Gastrocnemius medialis (tissue), 4 donors: ENCODE data around the gene CXXC5. TPM values are rescaled to one million over a fixed set of nuclear protein-coding genes. Genes with fewer than 3 reads are reported as not detected.

Source experiments
- ATAC-seq, 2 donors: fragments of 150-250 bp; one replicate each; pipeline ENCODE4 v1.9.1; 2016
- DNase-seq, 2 donors: peaks; one replicate each; pipeline ENCODE4 v3.0.0-alpha.2; 2019
- H3K27ac ChIP-seq, 4 donors: fragments of 200-600 bp; sonication (generic); 1 replicate in 1 of 4; 2 replicates in 3 of 4; pipeline ENCODE4 v1.5.1; 2016 to 2018; ENCODE audit warnings: mild to moderate bottlenecking in 2 of 4, moderate library complexity in 1 of 4
- H3K27me3 ChIP-seq, 3 donors: fragments of 200-600 bp; sonication (generic) in 2 of 3; 1 replicate in 1 of 3; 2 replicates in 2 of 3; pipeline versions ENCODE4 v1.5.1 to v1.6.0; 2016 to 2019; ENCODE audit warnings: mild to moderate bottlenecking in 1 of 3, moderate library complexity in 1 of 3
- H3K36me3 ChIP-seq, 2 donors: fragments of 200-600 bp; sonication (generic) in 1 of 2; one replicate each; pipeline ENCODE4 v1.5.1; 2017 to 2018
- H3K4me1 ChIP-seq, 2 donors: fragments of 200-600 bp; sonication (generic) in 1 of 2; one replicate each; pipeline ENCODE4 v1.5.1; 2016 to 2017; ENCODE audit warnings: mild to moderate bottlenecking in 2 of 2
- H3K4me3 ChIP-seq, 4 donors: fragments of 200-600 bp; sonication (generic) in 3 of 4; 1 replicate in 1 of 4; 2 replicates in 3 of 4; pipeline ENCODE4 v1.5.1; 2016 to 2019; ENCODE audit warnings: mild to moderate bottlenecking in 2 of 4
- H3K9me3 ChIP-seq, 3 donors: fragments of 200-600 bp; sonication (generic) in 2 of 3; 1 replicate in 1 of 3; 2 replicates in 2 of 3; pipeline ENCODE4 v1.5.1; 2016 to 2019
- CTCF ChIP-seq, 5 experiments: fragments of 450-650 bp in 3 of 5; fragments of 200-600 bp in 2 of 5; sonication (generic) in 2 of 5; IDR thresholded peaks in 4 of 5; conservative IDR thresholded peaks in 1 of 5; 1 replicate in 4 of 5; 2 replicates in 1 of 5; pipeline ENCODE4 v1.5.1; 2016 to 2019; ENCODE audit warnings: antibody characterized with exemption in 5 of 5, mild to moderate bottlenecking in 3 of 5, moderate library complexity in 3 of 5
- POLR2A ChIP-seq, 2 donors: fragments of 450-650 bp; IDR thresholded peaks; one replicate each; pipeline ENCODE4 v1.6.1; 2017; ENCODE audit warnings: antibody characterized with exemption in 2 of 2, mild to moderate bottlenecking in 2 of 2, moderate library complexity in 2 of 2
- in situ Hi-C, 4 donors: fragments of 200-750 bp; cut with MboI; loops; one replicate each; pipeline versions ENCODE4 v1.15.0 to v1.8.0; 2017; ENCODE audit warnings: low sequenced_read_pairs in 4 of 4
- intact Hi-C: fragments of 100-400 bp; cut with DNase I; formaldehyde crosslinking; loops from one replicate; pipeline ENCODE4 v1.15.1; 2023; ENCODE audit warnings: low total_unique reads
- total RNA-seq, 4 donors: library from RNA; depleted of rRNA; stranded (reverse); fragments of >200 nt; gene quantifications; one replicate each; pipeline versions ENCODE4 v1.1.0 to v1.2.3, GENCODE V29; 2016

CXXC5 gene
- total RNA-seq, 4 donors from 2014 or later, result 38.5 to 83.8 (median 60.9) TPM

- TF ChIP-seq CTCF (IDR thresholded peaks at IDR 0.05 in 4 of 5, conservative IDR thresholded peaks at IDR 0.05 in 1 of 5), result no peak
- TF ChIP-seq POLR2A (IDR thresholded peaks at IDR 0.05), result peak in 1 of 2 donors; percentile 41
- Histone ChIP-seq H3K27ac (peak overlapping the region; percentile 97 to 99 (median 98)), H3K36me3 (no peaks in the 10 kb centered on the region), H3K4me1 (peaks cover 92 to 95% of the 10 kb centered on the region in 2 donors), H3K9me3 (no peaks in the 10 kb centered on the region), H3K4me3 (peak overlapping the region; percentile 13 to 39 (median 30)), H3K27me3 (no peaks in the 10 kb centered on the region)
- DNase-seq (peak in 1 of 2 donors; percentile 83), ATAC-seq (peak in 1 of 2 donors; percentile 1)
- in situ Hi-C loops (no loop called here), intact Hi-C loops (no loop called here)
These were observed 7.7 kb downstream of the CXXC5 start for GRCh38 chr5:139655727-139656271.

GRCh38 chr5:139657363-139658321, 9.5 kb downstream of the CXXC5 start:
- peak overlapping the region in 1 of 4 donors; percentile 60 for H3K4me3 ChIP-seq

GRCh38 chr5:139658501-139658927, 10.4 kb downstream of the CXXC5 start:
- no peaks in the 10 kb centered on the region for H3K36me3 ChIP-seq
- peak in 1 of 2 donors; percentile 69 for DNase-seq
- ATAC-seq, result no peak
- TF ChIP-seq CTCF (IDR thresholded peaks at IDR 0.05 in 4 of 5, conservative IDR thresholded peaks at IDR 0.05 in 1 of 5), result peak in 2 of 5 experiments; percentile 16 to 31
- no peak for TF ChIP-seq POLR2A (IDR thresholded peaks at IDR 0.05)
- H3K27ac ChIP-seq, result peak overlapping the region; percentile 97 to 99 (median 98)
- in situ Hi-C loops, result no loop called here
- peak overlapping the region; percentile 29 to 60 (median 50) for H3K4me3 ChIP-seq
- no peaks in the 10 kb centered on the region for H3K9me3 ChIP-seq
- intact Hi-C loops, result no loop called here
- no peaks in the 10 kb centered on the region for H3K27me3 ChIP-seq
- peaks cover 92 to 98% of the 10 kb centered on the region in 2 donors for H3K4me1 ChIP-seq

More at GRCh38 chr5:139657363-139658321, 9.5 kb downstream of the CXXC5 start:
- DNase-seq, result no peak
- H3K9me3 ChIP-seq, result no peaks in the 10 kb centered on the region
- H3K4me1 ChIP-seq, result peaks cover 93 to 98% of the 10 kb centered on the region in 2 donors
- TF ChIP-seq CTCF (IDR thresholded peaks at IDR 0.05 in 4 of 5, conservative IDR thresholded peaks at IDR 0.05 in 1 of 5), result no peak
- TF ChIP-seq POLR2A (IDR thresholded peaks at IDR 0.05), result no peak
- peak overlapping the region; percentile 97 to 99 (median 98) for H3K27ac ChIP-seq
- H3K36me3 ChIP-seq, result no peaks in the 10 kb centered on the region
- intact Hi-C loops (no loop called here), in situ Hi-C loops (no loop called here)
- no peaks in the 10 kb centered on the region for H3K27me3 ChIP-seq
- ATAC-seq, result no peak

GRCh38 chr5:139658928-139659667, 10.9 kb downstream of the CXXC5 start:
- DNase-seq, result peak; percentile 75 to 90
- peak overlapping the region; percentile 97 to 99 (median 98) for H3K27ac ChIP-seq

More at GRCh38 chr5:139658928-139659667, 10.9 kb downstream of the CXXC5 start:
- H3K9me3 ChIP-seq, result no peaks in the 10 kb centered on the region
- H3K27me3 ChIP-seq, result no peaks in the 10 kb centered on the region
- in situ Hi-C loops (no loop called here), intact Hi-C loops (no loop called here)
- H3K4me1 ChIP-seq, result peaks cover 92 to 98% of the 10 kb centered on the region in 2 donors
- TF ChIP-seq POLR2A (IDR thresholded peaks at IDR 0.05), result peak; percentile 12 to 43
- TF ChIP-seq CTCF (IDR thresholded peaks at IDR 0.05 in 4 of 5, conservative IDR thresholded peaks at IDR 0.05 in 1 of 5), result no peak
- H3K4me3 ChIP-seq, result peak overlapping the region; percentile 29 to 60 (median 50)
- no peaks in the 10 kb centered on the region for H3K36me3 ChIP-seq
- peak; percentile 34 to 38 for ATAC-seq
